ENCODE measurements around the gene SLC25A20.

SLC25A20 gene

DNA sequence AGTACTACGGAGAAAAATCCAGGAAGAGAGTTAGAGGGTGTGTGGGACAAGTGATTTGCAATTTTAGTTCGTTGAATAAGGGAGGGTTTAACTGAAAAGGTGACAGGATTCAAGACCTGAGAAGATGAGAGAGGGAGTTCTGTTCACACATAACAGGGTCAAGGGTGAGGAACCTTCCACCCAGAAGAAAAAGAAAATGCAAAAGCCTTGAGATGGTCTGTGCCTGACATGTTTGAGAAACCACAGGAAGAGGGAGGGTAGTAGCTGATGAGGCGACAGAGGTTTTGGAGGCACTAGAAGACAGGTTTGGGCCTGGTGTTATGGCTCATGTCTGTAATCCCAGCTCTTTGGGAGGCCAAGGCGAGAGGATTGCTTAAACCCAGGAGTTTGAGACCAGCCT, 591 bp upstream of the SLC25A20 start:
- peak in 1 of 2 donors; percentile 11 for DNase-seq (ENCODE audit: extremely low read depth in 1 of 2, low read depth in 1 of 2)

GRCh38 chr3:48897460-48898376, 964 bp downstream of the SLC25A20 start:
- no peak for DNase-seq (ENCODE audit: extremely low read depth in 1 of 2, low read depth in 1 of 2)

DNA sequence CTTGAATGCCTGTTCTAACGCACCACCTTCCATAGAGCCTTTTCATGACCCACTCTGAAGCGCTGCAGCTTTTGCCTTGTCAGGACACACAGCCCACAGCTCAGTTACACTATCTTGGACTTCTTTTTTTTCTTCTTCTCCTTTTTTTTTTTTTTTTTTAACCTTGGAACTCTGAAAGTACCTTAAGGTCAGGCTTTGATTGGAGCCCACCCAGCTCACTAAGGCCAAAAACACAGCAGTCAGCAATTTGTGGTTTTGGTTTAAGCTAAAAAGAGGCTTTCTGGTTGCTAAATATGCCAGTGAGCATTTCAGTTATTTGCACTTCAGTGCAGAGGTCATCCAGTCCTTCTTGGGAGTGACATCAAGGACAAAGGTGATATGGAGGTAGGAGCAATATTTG, 1.7 kb downstream of the SLC25A20 start:
- DNase-seq (ENCODE audit: extremely low read depth in 1 of 2, low read depth in 1 of 2): no peak

DNA sequence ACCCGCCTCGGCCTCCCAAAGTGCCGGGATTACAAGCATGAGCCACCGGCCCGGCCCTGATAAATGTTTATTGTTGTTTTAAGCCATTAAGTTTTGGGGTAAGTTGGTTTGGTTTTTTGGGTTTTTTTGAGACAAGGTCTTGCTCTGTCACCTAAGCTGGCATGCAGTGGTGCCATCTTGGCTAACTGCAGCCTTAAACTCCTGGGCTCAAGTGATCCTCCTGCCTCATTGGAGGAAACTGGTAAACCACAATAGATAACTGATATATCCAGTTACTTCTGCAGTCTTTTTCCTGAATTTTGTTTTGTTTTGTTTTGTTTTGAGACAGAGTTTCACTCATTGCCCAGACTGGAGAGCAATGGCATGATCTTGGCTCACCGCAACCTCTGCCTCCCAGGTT, 4.2 kb downstream of the SLC25A20 start:
- DNase-seq (ENCODE audit: extremely low read depth in 1 of 2, low read depth in 1 of 2): no peak

GRCh38 chr3:48891606-48892005, 7.1 kb downstream of the SLC25A20 start:
- DNase-seq (ENCODE audit: extremely low read depth in 1 of 2, low read depth in 1 of 2): no peak

DNA sequence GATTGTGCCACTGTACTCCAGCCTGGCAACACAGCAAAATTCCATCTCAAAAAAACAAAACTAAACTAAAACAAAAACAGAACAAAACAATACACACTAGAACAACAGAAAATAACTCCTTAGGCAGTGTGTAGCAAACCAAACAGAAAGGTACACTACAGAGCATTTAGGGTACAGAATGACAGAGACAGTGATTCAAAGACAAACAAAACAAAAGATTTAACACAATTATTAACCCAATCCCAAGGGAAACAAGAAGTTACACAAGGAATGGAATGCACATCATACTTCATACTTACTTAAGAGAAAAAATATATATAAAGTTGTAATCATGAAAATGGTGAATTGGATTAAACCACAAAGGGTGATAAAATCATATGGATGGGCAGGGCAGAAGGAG, 12.9 kb downstream of the SLC25A20 start:
- DNase-seq (ENCODE audit: extremely low read depth in 1 of 2, low read depth in 1 of 2): no peak

- no peak for DNase-seq (ENCODE audit: extremely low read depth in 1 of 2, low read depth in 1 of 2)
Measured at GRCh38 chr3:48881652-48882114, 17.0 kb downstream of the SLC25A20 start.

- DNase-seq (ENCODE audit: extremely low read depth in 1 of 2, low read depth in 1 of 2): no peak
Measured at GRCh38 chr3:48881006-48881405, 17.7 kb downstream of the SLC25A20 start.

DNA sequence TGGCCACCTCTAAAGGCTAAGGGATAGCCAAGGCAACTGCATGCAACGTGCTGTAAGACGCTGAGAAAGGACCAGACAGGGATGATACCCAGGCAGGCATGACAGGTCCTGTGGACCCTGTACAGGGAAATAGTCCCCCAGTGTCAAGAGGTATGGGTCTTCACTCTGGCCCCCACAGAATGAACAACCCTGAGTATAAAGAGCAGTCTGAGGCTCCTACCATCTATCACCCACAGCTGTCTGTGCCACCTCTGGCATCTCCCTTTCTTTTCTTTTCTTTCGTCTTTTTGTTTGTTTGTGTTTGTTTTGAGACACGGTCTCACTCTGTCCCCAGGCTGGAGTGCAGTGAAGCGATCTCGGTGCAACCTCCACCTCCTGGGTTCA, 18.7 kb downstream of the SLC25A20 start:
- no peak for DNase-seq (ENCODE audit: extremely low read depth in 1 of 2, low read depth in 1 of 2)

GRCh38 chr3:48879307-48879993, 19.2 kb downstream of the SLC25A20 start:
- DNase-seq (ENCODE audit: extremely low read depth in 1 of 2, low read depth in 1 of 2): no peak

DNA sequence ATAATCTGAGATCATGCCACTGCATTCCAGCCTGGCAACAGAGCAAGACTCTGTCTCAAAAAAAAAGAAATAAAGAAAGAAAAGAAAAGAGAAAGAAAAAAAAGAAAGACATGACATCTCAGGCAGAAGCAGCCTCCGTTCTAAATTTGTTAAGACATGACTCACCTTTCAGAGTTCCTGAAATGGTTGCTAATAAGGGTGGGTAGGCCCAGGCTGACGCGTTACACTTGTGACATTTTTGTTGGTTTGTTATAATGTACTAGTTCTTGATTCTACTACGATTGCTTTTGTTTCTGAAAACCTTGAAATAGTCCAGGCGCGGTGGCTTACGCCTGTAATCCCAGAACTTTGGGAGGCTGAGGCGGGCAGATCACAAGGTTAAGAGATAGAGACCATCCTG, 21.0 kb downstream of the SLC25A20 start:
- no peak for DNase-seq (ENCODE audit: extremely low read depth in 1 of 2, low read depth in 1 of 2)

DNA sequence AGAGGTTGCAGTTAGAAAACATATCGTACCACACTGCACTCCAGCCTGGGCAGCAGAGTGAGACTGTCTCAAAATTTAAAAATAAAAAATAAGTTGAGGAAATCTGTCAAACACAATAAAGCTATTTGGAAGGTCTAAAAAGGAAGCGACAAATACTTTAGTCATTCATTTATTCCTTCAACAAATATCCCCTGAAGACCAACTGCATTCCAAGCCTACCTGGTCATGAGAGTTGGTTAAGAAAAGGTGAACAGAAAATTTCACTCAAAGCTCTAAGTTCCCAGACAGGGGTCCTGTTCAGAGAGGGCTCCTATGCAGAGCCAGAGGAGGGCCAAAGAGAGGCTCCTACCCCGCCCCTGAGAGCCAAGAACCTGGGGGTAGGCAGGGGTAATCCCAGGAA, 35.6 kb downstream of the SLC25A20 start:
- DNase-seq (ENCODE audit: extremely low read depth in 1 of 2, low read depth in 1 of 2): no peak

DNA sequence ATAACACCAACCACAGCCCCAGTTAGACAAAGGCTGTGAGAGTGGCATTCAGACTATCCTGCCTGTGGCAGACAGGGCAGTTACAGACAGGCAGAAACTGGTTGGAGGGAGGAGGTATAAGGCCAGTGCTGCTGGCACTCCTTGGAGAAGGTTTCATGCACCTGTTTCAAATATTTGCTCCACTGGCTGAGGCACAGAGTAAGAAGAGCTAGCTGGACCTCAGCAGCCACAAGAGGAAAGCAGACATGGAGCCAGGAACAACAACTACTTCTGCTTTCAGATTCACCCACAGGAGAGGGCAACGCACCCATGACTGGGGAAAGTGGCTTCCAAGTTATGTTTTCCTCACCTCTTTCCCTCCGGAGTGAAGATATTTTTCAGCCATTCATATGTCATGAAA, 39.5 kb downstream of the SLC25A20 start:
- DNase-seq (ENCODE audit: extremely low read depth in 1 of 2, low read depth in 1 of 2): no peak

DNA sequence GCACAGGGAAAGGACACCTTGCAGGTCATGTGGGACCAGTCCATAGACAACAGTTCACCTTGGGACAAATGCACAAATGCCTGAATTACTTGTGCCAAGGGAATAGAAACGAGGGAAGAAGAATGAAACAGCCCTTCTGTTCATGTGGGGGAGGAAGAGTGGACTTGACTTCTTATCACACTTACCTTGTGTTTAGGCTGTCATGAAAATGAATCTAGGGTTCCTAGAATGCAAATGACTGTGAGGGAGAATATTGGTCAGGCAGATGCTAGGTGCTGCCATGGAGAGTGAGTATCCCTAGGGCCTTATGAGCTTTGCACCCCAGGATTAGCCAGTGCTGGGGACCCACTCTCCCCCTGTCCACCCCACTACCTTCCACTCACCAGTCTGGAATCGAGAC, 40.0 kb downstream of the SLC25A20 start:
- DNase-seq (ENCODE audit: extremely low read depth in 1 of 2, low read depth in 1 of 2): no peak

- DNase-seq (ENCODE audit: extremely low read depth in 1 of 2, low read depth in 1 of 2): no peak
Measured at GRCh38 chr3:48857641-48858040, 41.0 kb downstream of the SLC25A20 start.

GRCh38 chr3:48856469-48856868, 42.2 kb downstream of the SLC25A20 start:
- DNase-seq (ENCODE audit: extremely low read depth in 1 of 2, low read depth in 1 of 2): no peak

GRCh38 chr3:48855681-48856447, 42.8 kb downstream of the SLC25A20 start:
- no peak for DNase-seq (ENCODE audit: extremely low read depth in 1 of 2, low read depth in 1 of 2)

GRCh38 chr3:48852151-48852550, 46.5 kb downstream of the SLC25A20 start:
- no peak for DNase-seq (ENCODE audit: extremely low read depth in 1 of 2, low read depth in 1 of 2)

DNA sequence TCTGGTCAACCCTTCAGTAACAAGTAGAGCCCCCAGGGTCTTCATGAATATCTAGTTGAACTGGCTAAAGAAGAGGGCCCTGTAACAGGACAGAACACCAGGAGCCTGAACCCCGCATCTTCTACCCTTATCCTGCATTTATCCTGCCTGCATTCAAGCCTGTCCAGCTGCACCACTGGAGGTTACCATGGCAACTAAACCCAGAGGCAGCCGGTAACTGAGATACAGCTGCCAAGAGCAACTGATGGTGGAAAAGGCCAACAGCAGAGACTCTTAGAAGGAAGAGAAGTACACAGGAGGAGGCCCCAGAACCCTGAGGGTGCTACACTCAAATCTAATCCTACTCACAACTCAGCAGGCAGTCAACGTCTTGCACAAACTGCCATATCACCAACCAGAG, 47.3 kb downstream of the SLC25A20 start:
- DNase-seq (ENCODE audit: extremely low read depth in 1 of 2, low read depth in 1 of 2): no peak

GRCh38 chr3:48848816-48849515, 49.7 kb downstream of the SLC25A20 start:
- DNase-seq (ENCODE audit: extremely low read depth in 1 of 2, low read depth in 1 of 2): no peak

Data from activated CD8-positive, alpha-beta memory T cell treated with anti-CD3 and anti-CD28 coated beads for 1 hour (primary cell).